HCT116 (cell line): Measurements from ENCODE around the gene PAX7.

Source experiments
- CEBPB ChIP-seq: IDR thresholded peaks from 2 replicates; pipeline ENCODE4 v1.6.1; 2012; ENCODE audit warnings: low read depth
- CTCF ChIP-seq, 3 experiments: fragments of 200-600 bp in 1 of 3; sonication (generic) in 1 of 3; IDR thresholded peaks in 2 of 3; conservative IDR thresholded peaks in 1 of 3; 2 replicates each; pipeline ENCODE4 v1.5.1; 2012 to 2017; ENCODE audit warnings: low read depth in 2 of 3, low read length in 2 of 3, antibody characterized with exemption in 1 of 3, borderline replicate concordance in 1 of 3, control low read depth in 1 of 3, mild to moderate bottlenecking in 1 of 3, mixed read lengths in 1 of 3, mixed run types in 1 of 3, moderate library complexity in 1 of 3; ENCODE audit not compliant: insufficient read depth in 1 of 3
- EGR1 ChIP-seq: IDR thresholded peaks from 2 replicates; pipeline ENCODE4 v1.6.1; 2012; ENCODE audit warnings: low read depth
- EZH2phosphoT487 ChIP-seq: fragments of 200-600 bp; IDR thresholded peaks from 2 replicates; pipeline ENCODE4 v1.6.1; 2018; ENCODE audit warnings: antibody characterized with exemption, borderline replicate concordance
- JUND ChIP-seq: IDR thresholded peaks from 2 replicates; pipeline ENCODE4 v1.6.1; 2012
- POLR2A ChIP-seq: IDR thresholded peaks from 2 replicates; pipeline ENCODE4 v1.7.0; 2011; ENCODE audit warnings: borderline replicate concordance; ENCODE audit not compliant: insufficient read depth, insufficient read length; ENCODE audit errors: extremely low read depth
- POLR2AphosphoS5 ChIP-seq: IDR thresholded peaks from 2 replicates; pipeline ENCODE4 v1.6.1; 2011; ENCODE audit warnings: mild to moderate bottlenecking, low read depth, low read length, moderate library complexity

DNA sequence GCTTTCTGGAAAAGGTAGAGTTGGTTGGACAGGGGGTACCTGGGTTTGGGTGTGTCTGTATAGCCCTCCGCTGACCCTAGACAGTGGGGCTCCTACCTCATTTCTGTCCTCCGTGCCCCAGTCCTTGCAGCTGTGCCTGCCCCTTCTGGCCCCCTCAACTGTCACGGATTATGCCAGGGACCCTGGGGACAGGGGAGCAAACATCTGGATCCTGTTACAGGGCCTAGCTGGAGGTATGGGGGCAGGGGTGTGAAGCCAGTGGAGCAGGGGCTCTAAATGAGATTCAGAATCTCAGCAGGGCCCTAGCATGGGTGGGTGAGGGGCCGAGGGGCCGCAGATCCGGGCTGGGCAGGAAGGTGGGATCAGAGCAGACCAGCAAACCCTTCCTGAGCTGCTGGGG is 147.8 kb downstream of the PAX7 start:
- TF ChIP-seq EGR1: no peak
- no peak for TF ChIP-seq POLR2A
- no peak for TF ChIP-seq CTCF (IDR thresholded peaks at IDR 0.05 in 2 of 3, conservative IDR thresholded peaks at IDR 0.05 in 1 of 3; ENCODE audit: borderline replicate concordance in 1 of 3, insufficient read depth in 1 of 3, low read depth in 2 of 3, low read length in 2 of 3)
- no peak for TF ChIP-seq POLR2AphosphoS5
- no peak for TF ChIP-seq EZH2phosphoT487
- TF ChIP-seq JUND: no peak
- no peak for TF ChIP-seq CEBPB
